ENCODE results near the gene EPGN.

DNA sequence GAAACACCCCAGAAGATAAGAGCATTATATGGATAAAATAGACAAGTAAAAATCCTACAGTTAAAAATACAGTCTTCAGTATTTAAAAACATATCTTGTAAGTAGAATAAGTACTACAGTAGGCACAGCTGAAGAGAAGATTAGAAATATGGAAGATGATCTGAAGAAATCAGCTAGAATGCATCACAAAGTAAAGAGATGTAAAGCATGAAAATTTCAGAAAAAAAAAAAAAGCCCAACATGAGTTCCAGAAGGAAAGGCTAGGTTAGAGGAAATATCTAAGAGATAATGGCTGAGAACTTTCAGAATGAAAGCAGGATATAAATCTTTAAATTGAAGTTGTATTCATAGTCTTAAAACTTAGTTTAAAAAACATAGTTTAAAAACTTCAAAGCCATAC lies 21.0 kb downstream of the EPGN start:
- TF ChIP-seq, protein P1, sequence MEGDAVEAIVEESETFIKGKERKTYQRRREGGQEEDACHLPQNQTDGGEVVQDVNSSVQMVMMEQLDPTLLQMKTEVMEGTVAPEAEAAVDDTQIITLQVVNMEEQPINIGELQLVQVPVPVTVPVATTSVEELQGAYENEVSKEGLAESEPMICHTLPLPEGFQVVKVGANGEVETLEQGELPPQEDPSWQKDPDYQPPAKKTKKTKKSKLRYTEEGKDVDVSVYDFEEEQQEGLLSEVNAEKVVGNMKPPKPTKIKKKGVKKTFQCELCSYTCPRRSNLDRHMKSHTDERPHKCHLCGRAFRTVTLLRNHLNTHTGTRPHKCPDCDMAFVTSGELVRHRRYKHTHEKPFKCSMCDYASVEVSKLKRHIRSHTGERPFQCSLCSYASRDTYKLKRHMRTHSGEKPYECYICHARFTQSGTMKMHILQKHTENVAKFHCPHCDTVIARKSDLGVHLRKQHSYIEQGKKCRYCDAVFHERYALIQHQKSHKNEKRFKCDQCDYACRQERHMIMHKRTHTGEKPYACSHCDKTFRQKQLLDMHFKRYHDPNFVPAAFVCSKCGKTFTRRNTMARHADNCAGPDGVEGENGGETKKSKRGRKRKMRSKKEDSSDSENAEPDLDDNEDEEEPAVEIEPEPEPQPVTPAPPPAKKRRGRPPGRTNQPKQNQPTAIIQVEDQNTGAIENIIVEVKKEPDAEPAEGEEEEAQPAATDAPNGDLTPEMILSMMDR (IDR thresholded peaks at IDR 0.05; ENCODE audit: insufficient read depth, low read length, poor library complexity, severe bottlenecking) = no peak
- no peak for TF ChIP-seq EZH2phosphoT487 (conservative IDR thresholded peaks at IDR 0.05; ENCODE audit: low read length)
